HCT116 (cell line): ENCODE measurements around the gene NOSIP. TPM values are rescaled to one million over a fixed set of nuclear protein-coding genes. Genes with fewer than 3 reads are reported as not detected.

Source experiments
- ATAC-seq: fragments of 200-7000 bp; cut with Tn5 transposase; 2 replicates; pipeline ENCODE4 v1.9.1; 2020; ENCODE audit warnings: mild to moderate bottlenecking, moderate library complexity
- BruUV-seq: library from RNA; stranded (reverse); fragments of 400-500 nt; replicated peaks from 2 replicates; lab custom pipeline; 2021; lab: Mats Ljungman, UMichigan
- CTCF ChIA-PET: fragments of 300-600 bp; sonication (Branson Sonifier 250); formaldehyde crosslinking; loops from one replicate; lab custom pipeline; 2021; ENCODE audit warnings: antibody characterized with exemption; lab: Charles Lee
- POLR2A ChIA-PET: fragments of 300-600, 350-600 bp; sonication (Branson Sonifier 250); formaldehyde crosslinking; loops from one replicate; lab custom pipeline; 2021; ENCODE audit warnings: antibody characterized with exemption; lab: Charles Lee
- RAD21 ChIA-PET, 2 experiments: fragments of 300-600 bp; sonication (Branson Sonifier 250); formaldehyde crosslinking; loops; one replicate each; lab custom pipeline; 2023; ENCODE audit warnings: low total read pairs in 2 of 2; ENCODE audit not compliant: uncharacterized antibody in 2 of 2, unreplicated experiment in 2 of 2, low non-redundant PET in 1 of 2; lab: Charles Lee
- DNase-seq: peaks from one replicate; pipeline ENCODE4 v3.0.0-alpha.2; 2010; ENCODE audit warnings: low read depth, low spot score
- H2AFZ ChIP-seq: fragments of 200-600 bp; shearing (Covaris generic), sonication (generic); 2 replicates; pipeline ENCODE4 v1.6.1; 2017; ENCODE audit warnings: low read depth, mixed run types, mixed read lengths, antibody characterized with exemption, low read length; ENCODE audit not compliant: poor library complexity, severe bottlenecking
- H3K27ac ChIP-seq: 2 replicates; pipeline ENCODE4 v1.5.1; 2012; ENCODE audit warnings: low read depth, low read length
- H3K27me3 ChIP-seq: fragments of 200-600 bp; sonication (generic); 2 replicates; pipeline ENCODE4 v1.6.1; 2016; ENCODE audit warnings: mixed run types, low read length, mixed read lengths; ENCODE audit not compliant: insufficient read depth
- H3K36me3 ChIP-seq, 2 experiments: fragments of 200-500 bp in 1 of 2; fragments of 200-600 bp in 1 of 2; sonication (Bioruptor generic) in 1 of 2; sonication (generic) in 1 of 2; 2 replicates each; pipeline versions ENCODE4 v1.5.1 to v1.6.1; 2014 to 2016; ENCODE audit warnings: low read length in 2 of 2, inconsistent platforms in 1 of 2, mixed read lengths in 1 of 2, mixed run types in 1 of 2; ENCODE audit not compliant: insufficient read depth in 2 of 2, control insufficient read depth in 1 of 2
- H3K4me1 ChIP-seq, 2 experiments: fragments of 200-600 bp in 1 of 2; sonication (generic) in 1 of 2; 2 replicates each; pipeline versions ENCODE4 v1.5.1 to v1.6.1; 2012 to 2017; ENCODE audit warnings: low read length in 2 of 2, inconsistent platforms in 1 of 2, mild to moderate bottlenecking in 1 of 2, mixed read lengths in 1 of 2, mixed run types in 1 of 2, moderate library complexity in 1 of 2; ENCODE audit not compliant: insufficient read depth in 2 of 2, control insufficient read depth in 1 of 2
- H3K4me2 ChIP-seq: fragments of 200-600 bp; sonication (generic); 2 replicates; pipeline ENCODE4 v1.6.1; 2017; ENCODE audit warnings: mixed run types, low read length, mixed read lengths
- H3K4me3 ChIP-seq, 2 experiments: fragments of 200-600 bp in 1 of 2; sonication (generic) in 1 of 2; replicated peaks in 1 of 2; 2 replicates each; pipeline ENCODE4 v1.5.1; 2011 to 2016; ENCODE audit warnings: low read length in 2 of 2, control low read depth in 1 of 2, low read depth in 1 of 2, mild to moderate bottlenecking in 1 of 2, mixed read lengths in 1 of 2, mixed run types in 1 of 2
- H3K79me2 ChIP-seq: fragments of 200-600 bp; sonication (generic); 2 replicates; pipeline ENCODE4 v1.6.1; 2017; ENCODE audit warnings: mild to moderate bottlenecking, mixed run types, low read length, moderate library complexity, mixed read lengths; ENCODE audit not compliant: insufficient read depth
- H3K9ac ChIP-seq: fragments of 200-600 bp; sonication (generic); 2 replicates; pipeline ENCODE4 v1.6.1; 2016; ENCODE audit warnings: low read length, mixed read lengths
- H3K9me2 ChIP-seq: fragments of 200-600 bp; sonication (generic), shearing (Covaris generic); 2 replicates; pipeline ENCODE4 v1.6.1; 2017; ENCODE audit warnings: mixed run types, mild to moderate bottlenecking, moderate library complexity; ENCODE audit not compliant: insufficient read depth
- H3K9me3 ChIP-seq, 2 experiments: fragments of 200-500 bp in 1 of 2; fragments of 200-600 bp in 1 of 2; sonication (Bioruptor generic) in 1 of 2; sonication (generic) in 1 of 2; 2 replicates each; pipeline ENCODE4 v1.6.1; 2014 to 2017; ENCODE audit warnings: low read length in 2 of 2, mixed read lengths in 2 of 2, inconsistent platforms in 1 of 2, low read depth in 1 of 2, mild to moderate bottlenecking in 1 of 2, mixed run types in 1 of 2, moderate library complexity in 1 of 2; ENCODE audit not compliant: control insufficient read depth in 1 of 2, insufficient read depth in 1 of 2
- H4K20me1 ChIP-seq: fragments of 200-600 bp; sonication (generic), shearing (Covaris generic); 2 replicates; pipeline ENCODE4 v1.6.1; 2017; ENCODE audit warnings: mixed run types, mild to moderate bottlenecking, moderate library complexity; ENCODE audit not compliant: insufficient read depth
- CEBPB ChIP-seq: IDR thresholded peaks from 2 replicates; pipeline ENCODE4 v1.6.1; 2012; ENCODE audit warnings: low read depth
- EGR1 ChIP-seq: IDR thresholded peaks from 2 replicates; pipeline ENCODE4 v1.6.1; 2012; ENCODE audit warnings: low read depth
- EZH2phosphoT487 ChIP-seq: fragments of 200-600 bp; IDR thresholded peaks from 2 replicates; pipeline ENCODE4 v1.6.1; 2018; ENCODE audit warnings: antibody characterized with exemption, borderline replicate concordance
- JUND ChIP-seq: IDR thresholded peaks from 2 replicates; pipeline ENCODE4 v1.6.1; 2012
- POLR2A ChIP-seq: IDR thresholded peaks from 2 replicates; pipeline ENCODE4 v1.7.0; 2011; ENCODE audit warnings: borderline replicate concordance; ENCODE audit not compliant: insufficient read depth, insufficient read length; ENCODE audit errors: extremely low read depth
- POLR2AphosphoS5 ChIP-seq: IDR thresholded peaks from 2 replicates; pipeline ENCODE4 v1.6.1; 2011; ENCODE audit warnings: mild to moderate bottlenecking, low read depth, low read length, moderate library complexity
- RAD21 ChIP-seq: IDR thresholded peaks from 2 replicates; pipeline ENCODE4 v1.6.1; 2012; ENCODE audit warnings: low read depth, mild to moderate bottlenecking
- SIN3A ChIP-seq: IDR thresholded peaks from 2 replicates; pipeline ENCODE4 v1.6.1; 2012; ENCODE audit warnings: low read depth
- SP1 ChIP-seq: IDR thresholded peaks from 2 replicates; pipeline ENCODE4 v1.6.1; 2012; ENCODE audit warnings: low read depth
- SRF ChIP-seq: IDR thresholded peaks from 2 replicates; pipeline ENCODE4 v1.6.1; 2012; ENCODE audit warnings: low read depth
- TCF7L2 ChIP-seq: IDR thresholded peaks from 2 replicates; pipeline ENCODE4 v1.7.0; 2011; ENCODE audit warnings: borderline replicate concordance, inconsistent platforms; ENCODE audit not compliant: insufficient read depth, insufficient read length; ENCODE audit errors: extremely low read depth
- YY1 ChIP-seq: IDR thresholded peaks from 2 replicates; pipeline ENCODE4 v1.6.1; 2011; ENCODE audit warnings: low read length, low read depth, moderate library complexity, mild to moderate bottlenecking; ENCODE audit not compliant: insufficient replicate concordance; ENCODE audit errors: extremely low read depth
- ZFX ChIP-seq: fragments of 450-650 bp; IDR thresholded peaks from 2 replicates; pipeline ENCODE4 v1.6.1; 2017
- ZNF274 ChIP-seq: fragments of 200-500 bp; sonication (Bioruptor generic); IDR thresholded peaks from 2 replicates; pipeline ENCODE4 v1.6.1; 2014; ENCODE audit warnings: mild to moderate bottlenecking, low read depth, low read length, inconsistent platforms
- intact Hi-C: fragments of 100-400 bp; cut with micrococcal nuclease; formaldehyde crosslinking; loops from 2 replicates; pipeline ENCODE4 v1.10.0; 2022
- total RNA-seq: library from RNA; stranded (reverse); gene quantifications from one replicate; pipeline ENCODE4 v1.2.1, GENCODE V29; 2021; ENCODE audit not compliant: unreplicated experiment
- TF ChIP-seq, protein P1 (sequence below), 3 experiments: fragments of 200-600 bp in 1 of 3; sonication (generic) in 1 of 3; IDR thresholded peaks in 2 of 3; conservative IDR thresholded peaks in 1 of 3; 2 replicates each; pipeline ENCODE4 v1.5.1; 2012 to 2017; ENCODE audit warnings: low read depth in 2 of 3, low read length in 2 of 3, antibody characterized with exemption in 1 of 3, borderline replicate concordance in 1 of 3, control low read depth in 1 of 3, mild to moderate bottlenecking in 1 of 3, mixed read lengths in 1 of 3, mixed run types in 1 of 3, moderate library complexity in 1 of 3; ENCODE audit not compliant: insufficient read depth in 1 of 3
- TF ChIP-seq, protein P2 (sequence below): IDR thresholded peaks from 2 replicates; pipeline ENCODE4 v1.6.1; 2012; ENCODE audit warnings: low read depth

The NOSIP gene
- total RNA-seq, 1 experiment from 2014 or later, result 133 TPM

DNA sequence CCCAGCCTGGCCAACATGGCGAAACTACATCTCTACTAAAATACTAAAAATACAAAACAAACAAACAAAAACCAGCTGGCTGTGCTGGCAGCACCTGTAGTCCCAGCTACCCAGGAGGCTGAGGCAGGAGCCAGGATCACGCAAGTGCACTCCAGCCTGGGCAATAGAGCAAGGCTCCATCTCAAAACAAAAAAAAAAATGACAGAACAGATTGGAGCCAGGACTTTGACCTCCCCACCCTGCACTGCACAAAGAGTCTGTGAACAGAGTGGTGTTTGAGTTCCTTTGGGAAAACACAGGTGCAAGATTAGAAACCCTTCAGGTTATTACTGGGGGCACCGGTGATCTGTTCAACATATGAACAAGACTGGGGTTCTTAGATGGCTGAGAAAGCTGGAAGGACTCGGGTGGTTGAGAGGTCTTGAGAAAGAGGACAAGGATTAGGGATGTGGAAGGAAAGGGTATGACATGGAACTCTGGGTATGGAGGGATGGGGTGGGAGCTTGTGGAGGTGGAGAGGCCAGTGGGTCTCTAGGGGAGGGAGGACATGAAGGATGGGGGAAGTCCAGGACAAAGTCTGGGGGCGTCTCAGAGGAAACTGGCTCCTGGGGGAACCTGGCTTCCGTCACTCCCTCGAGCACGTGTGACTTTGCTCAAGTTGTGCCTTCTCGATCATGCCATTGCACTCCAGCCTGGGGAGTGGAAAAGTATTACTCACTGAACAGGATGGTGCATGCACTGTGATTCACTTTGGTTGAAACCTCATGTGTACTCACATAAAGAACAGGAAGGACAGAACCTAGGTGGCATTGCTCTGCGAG, 26.7 kb downstream of the NOSIP start:
- H3K4me1 ChIP-seq, result peaks cover 0 to 6% of the 10 kb centered on the region in 2 experiments; a peak in 2 of 4 replicates
- ChIA-PET POLR2A (no interaction called here), CTCF (interaction anchor here (1.4 kb wide), 1 partner anchor 17 kb away, joined by 4 read pairs; no protein-coding TSS in a partner anchor), RAD21 (no interaction called here)
- no TSS peak for BruUV-seq
- H3K9me3 ChIP-seq, result no peaks in the 10 kb centered on the region
- TF ChIP-seq TCF7L2, result no peak
- no peak for TF ChIP-seq SP1
- TF ChIP-seq RAD21, result no peak
- no peak for TF ChIP-seq JUND
- no peak for TF ChIP-seq POLR2AphosphoS5
- TF ChIP-seq ZFX, result no peak
- TF ChIP-seq POLR2A, result no peak
- no peaks in the 10 kb centered on the region for H3K27me3 ChIP-seq
- no peak overlapping the region for H3K4me3 ChIP-seq
- ATAC-seq (no peak), DNase-seq (no peak)
- peaks cover 24 to 29% of the 10 kb centered on the region in 2 experiments; a peak in 3 of 4 replicates for H3K36me3 ChIP-seq
- no peaks in the 10 kb centered on the region for H4K20me1 ChIP-seq
- H3K9me2 ChIP-seq, result no peaks in the 10 kb centered on the region
- intact Hi-C loops, result no loop called here
- no peak overlapping the region for H2AFZ ChIP-seq
- H3K27ac ChIP-seq, result no peak overlapping the region
- no peak overlapping the region for H3K4me2 ChIP-seq
- no peaks in the 10 kb centered on the region for H3K79me2 ChIP-seq
- H3K9ac ChIP-seq, result no peak overlapping the region

DNA sequence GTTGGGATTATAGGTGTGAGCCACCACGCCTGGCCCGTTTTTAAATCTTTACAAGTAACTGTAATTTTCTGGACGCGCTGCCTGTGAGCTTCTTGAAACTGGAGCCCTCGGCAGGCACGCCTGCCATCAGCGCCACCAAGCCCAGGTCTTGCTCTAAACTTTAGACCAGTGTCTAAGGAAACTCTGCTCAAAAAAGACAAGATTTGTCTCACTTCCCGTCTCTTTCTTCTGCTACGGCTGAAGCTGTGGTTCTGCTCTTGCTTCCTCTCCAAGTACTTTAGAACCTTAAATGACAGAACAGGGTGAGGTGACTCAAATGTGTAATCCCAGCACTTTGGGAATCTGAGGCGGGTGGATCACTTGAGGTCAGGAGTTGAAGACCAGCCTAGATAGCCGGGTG, 27.6 kb downstream of the NOSIP start:
- no TSS peak for BruUV-seq
- Histone ChIP-seq H3K4me2 (no peak overlapping the region), H3K9me3 (no peaks in the 10 kb centered on the region), H3K79me2 (no peaks in the 10 kb centered on the region), H3K4me3 (no peak overlapping the region), H3K9me2 (no peaks in the 10 kb centered on the region), H3K36me3 (peaks cover 17 to 25% of the 10 kb centered on the region in 2 experiments; a peak in 3 of 4 replicates), H3K27ac (no peak overlapping the region), H3K27me3 (no peaks in the 10 kb centered on the region), H3K9ac (no peak overlapping the region), H2AFZ (no peak overlapping the region), H4K20me1 (no peaks in the 10 kb centered on the region), H3K4me1 (peaks cover 0 to 6% of the 10 kb centered on the region in 2 experiments; a peak in 2 of 4 replicates)
- ChIA-PET CTCF (no interaction called here), RAD21 (no interaction called here), POLR2A (no interaction called here)
- no peak for DNase-seq
- ATAC-seq, result no peak
- intact Hi-C loops, result no loop called here
- TF ChIP-seq EGR1 (no peak), JUND (no peak), CEBPB (no peak), EZH2phosphoT487 (no peak), YY1 (no peak), SIN3A (no peak), ZNF274 (no peak), SRF (no peak)
- TF ChIP-seq, protein P1, sequence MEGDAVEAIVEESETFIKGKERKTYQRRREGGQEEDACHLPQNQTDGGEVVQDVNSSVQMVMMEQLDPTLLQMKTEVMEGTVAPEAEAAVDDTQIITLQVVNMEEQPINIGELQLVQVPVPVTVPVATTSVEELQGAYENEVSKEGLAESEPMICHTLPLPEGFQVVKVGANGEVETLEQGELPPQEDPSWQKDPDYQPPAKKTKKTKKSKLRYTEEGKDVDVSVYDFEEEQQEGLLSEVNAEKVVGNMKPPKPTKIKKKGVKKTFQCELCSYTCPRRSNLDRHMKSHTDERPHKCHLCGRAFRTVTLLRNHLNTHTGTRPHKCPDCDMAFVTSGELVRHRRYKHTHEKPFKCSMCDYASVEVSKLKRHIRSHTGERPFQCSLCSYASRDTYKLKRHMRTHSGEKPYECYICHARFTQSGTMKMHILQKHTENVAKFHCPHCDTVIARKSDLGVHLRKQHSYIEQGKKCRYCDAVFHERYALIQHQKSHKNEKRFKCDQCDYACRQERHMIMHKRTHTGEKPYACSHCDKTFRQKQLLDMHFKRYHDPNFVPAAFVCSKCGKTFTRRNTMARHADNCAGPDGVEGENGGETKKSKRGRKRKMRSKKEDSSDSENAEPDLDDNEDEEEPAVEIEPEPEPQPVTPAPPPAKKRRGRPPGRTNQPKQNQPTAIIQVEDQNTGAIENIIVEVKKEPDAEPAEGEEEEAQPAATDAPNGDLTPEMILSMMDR (IDR thresholded peaks at IDR 0.05 in 2 of 3, conservative IDR thresholded peaks at IDR 0.05 in 1 of 3; ENCODE audit: borderline replicate concordance in 1 of 3, insufficient read depth in 1 of 3, low read depth in 2 of 3, low read length in 2 of 3), result no peak
- TF ChIP-seq, protein P2, sequence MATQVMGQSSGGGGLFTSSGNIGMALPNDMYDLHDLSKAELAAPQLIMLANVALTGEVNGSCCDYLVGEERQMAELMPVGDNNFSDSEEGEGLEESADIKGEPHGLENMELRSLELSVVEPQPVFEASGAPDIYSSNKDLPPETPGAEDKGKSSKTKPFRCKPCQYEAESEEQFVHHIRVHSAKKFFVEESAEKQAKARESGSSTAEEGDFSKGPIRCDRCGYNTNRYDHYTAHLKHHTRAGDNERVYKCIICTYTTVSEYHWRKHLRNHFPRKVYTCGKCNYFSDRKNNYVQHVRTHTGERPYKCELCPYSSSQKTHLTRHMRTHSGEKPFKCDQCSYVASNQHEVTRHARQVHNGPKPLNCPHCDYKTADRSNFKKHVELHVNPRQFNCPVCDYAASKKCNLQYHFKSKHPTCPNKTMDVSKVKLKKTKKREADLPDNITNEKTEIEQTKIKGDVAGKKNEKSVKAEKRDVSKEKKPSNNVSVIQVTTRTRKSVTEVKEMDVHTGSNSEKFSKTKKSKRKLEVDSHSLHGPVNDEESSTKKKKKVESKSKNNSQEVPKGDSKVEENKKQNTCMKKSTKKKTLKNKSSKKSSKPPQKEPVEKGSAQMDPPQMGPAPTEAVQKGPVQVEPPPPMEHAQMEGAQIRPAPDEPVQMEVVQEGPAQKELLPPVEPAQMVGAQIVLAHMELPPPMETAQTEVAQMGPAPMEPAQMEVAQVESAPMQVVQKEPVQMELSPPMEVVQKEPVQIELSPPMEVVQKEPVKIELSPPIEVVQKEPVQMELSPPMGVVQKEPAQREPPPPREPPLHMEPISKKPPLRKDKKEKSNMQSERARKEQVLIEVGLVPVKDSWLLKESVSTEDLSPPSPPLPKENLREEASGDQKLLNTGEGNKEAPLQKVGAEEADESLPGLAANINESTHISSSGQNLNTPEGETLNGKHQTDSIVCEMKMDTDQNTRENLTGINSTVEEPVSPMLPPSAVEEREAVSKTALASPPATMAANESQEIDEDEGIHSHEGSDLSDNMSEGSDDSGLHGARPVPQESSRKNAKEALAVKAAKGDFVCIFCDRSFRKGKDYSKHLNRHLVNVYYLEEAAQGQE, result no peak
